Measurements from ENCODE around the gene OVOL3. TPM values are rescaled to one million over a fixed set of nuclear protein-coding genes. Genes with fewer than 3 reads are reported as not detected.

The OVOL3 gene
- total and polyA plus RNA-seq, 4 donors, result not detected

DNA sequence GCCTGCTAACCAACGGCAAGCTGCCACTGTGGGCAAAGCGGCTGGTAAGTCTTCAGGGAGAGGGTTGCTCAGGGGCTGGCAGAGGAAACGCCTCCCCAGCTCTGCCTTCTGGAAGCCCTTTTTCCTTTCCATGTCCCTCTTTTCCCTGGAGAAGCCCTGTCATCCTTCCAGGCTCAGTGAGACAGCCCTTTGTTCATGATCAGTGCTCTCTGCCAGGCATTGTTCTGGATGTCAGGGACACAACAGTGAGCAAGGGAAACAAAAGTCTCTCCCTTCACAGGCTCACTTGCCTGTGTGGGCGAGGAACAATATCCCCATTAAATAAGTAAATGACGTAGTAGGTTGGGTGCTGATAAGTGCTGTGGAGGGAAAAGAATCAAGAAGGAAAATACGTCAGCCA, 13.9 kb upstream of the OVOL3 start:
- no peak for TF ChIP-seq JUND (IDR thresholded peaks at IDR 0.05)
- no peak for TF ChIP-seq GABPA (IDR thresholded peaks at IDR 0.05 in 1 of 2, conservative IDR thresholded peaks at IDR 0.05 in 1 of 2)
- no peak for TF ChIP-seq NR2F2 (IDR thresholded peaks at IDR 0.05)
- TF ChIP-seq EGR1 (IDR thresholded peaks at IDR 0.05; ENCODE audit: low read depth in 2 of 2), result no peak
- no peak for TF ChIP-seq FOXA1 (IDR thresholded peaks at IDR 0.05)
- no peak for TF ChIP-seq TAF1 (conservative IDR thresholded peaks at IDR 0.05)
- TF ChIP-seq, protein P1, sequence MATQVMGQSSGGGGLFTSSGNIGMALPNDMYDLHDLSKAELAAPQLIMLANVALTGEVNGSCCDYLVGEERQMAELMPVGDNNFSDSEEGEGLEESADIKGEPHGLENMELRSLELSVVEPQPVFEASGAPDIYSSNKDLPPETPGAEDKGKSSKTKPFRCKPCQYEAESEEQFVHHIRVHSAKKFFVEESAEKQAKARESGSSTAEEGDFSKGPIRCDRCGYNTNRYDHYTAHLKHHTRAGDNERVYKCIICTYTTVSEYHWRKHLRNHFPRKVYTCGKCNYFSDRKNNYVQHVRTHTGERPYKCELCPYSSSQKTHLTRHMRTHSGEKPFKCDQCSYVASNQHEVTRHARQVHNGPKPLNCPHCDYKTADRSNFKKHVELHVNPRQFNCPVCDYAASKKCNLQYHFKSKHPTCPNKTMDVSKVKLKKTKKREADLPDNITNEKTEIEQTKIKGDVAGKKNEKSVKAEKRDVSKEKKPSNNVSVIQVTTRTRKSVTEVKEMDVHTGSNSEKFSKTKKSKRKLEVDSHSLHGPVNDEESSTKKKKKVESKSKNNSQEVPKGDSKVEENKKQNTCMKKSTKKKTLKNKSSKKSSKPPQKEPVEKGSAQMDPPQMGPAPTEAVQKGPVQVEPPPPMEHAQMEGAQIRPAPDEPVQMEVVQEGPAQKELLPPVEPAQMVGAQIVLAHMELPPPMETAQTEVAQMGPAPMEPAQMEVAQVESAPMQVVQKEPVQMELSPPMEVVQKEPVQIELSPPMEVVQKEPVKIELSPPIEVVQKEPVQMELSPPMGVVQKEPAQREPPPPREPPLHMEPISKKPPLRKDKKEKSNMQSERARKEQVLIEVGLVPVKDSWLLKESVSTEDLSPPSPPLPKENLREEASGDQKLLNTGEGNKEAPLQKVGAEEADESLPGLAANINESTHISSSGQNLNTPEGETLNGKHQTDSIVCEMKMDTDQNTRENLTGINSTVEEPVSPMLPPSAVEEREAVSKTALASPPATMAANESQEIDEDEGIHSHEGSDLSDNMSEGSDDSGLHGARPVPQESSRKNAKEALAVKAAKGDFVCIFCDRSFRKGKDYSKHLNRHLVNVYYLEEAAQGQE (IDR thresholded peaks at IDR 0.05), result no peak
- no peak for TF ChIP-seq YY1 (IDR thresholded peaks at IDR 0.05)
- TF ChIP-seq RAD21 (IDR thresholded peaks at IDR 0.05), result no peak
- TF ChIP-seq HNF4G (IDR thresholded peaks at IDR 0.05), result no peak
- TF ChIP-seq, protein P2, sequence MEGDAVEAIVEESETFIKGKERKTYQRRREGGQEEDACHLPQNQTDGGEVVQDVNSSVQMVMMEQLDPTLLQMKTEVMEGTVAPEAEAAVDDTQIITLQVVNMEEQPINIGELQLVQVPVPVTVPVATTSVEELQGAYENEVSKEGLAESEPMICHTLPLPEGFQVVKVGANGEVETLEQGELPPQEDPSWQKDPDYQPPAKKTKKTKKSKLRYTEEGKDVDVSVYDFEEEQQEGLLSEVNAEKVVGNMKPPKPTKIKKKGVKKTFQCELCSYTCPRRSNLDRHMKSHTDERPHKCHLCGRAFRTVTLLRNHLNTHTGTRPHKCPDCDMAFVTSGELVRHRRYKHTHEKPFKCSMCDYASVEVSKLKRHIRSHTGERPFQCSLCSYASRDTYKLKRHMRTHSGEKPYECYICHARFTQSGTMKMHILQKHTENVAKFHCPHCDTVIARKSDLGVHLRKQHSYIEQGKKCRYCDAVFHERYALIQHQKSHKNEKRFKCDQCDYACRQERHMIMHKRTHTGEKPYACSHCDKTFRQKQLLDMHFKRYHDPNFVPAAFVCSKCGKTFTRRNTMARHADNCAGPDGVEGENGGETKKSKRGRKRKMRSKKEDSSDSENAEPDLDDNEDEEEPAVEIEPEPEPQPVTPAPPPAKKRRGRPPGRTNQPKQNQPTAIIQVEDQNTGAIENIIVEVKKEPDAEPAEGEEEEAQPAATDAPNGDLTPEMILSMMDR (IDR thresholded peaks at IDR 0.05; ENCODE audit: low read depth, low read length, missing input control), result no peak
- TF ChIP-seq, protein P3, sequence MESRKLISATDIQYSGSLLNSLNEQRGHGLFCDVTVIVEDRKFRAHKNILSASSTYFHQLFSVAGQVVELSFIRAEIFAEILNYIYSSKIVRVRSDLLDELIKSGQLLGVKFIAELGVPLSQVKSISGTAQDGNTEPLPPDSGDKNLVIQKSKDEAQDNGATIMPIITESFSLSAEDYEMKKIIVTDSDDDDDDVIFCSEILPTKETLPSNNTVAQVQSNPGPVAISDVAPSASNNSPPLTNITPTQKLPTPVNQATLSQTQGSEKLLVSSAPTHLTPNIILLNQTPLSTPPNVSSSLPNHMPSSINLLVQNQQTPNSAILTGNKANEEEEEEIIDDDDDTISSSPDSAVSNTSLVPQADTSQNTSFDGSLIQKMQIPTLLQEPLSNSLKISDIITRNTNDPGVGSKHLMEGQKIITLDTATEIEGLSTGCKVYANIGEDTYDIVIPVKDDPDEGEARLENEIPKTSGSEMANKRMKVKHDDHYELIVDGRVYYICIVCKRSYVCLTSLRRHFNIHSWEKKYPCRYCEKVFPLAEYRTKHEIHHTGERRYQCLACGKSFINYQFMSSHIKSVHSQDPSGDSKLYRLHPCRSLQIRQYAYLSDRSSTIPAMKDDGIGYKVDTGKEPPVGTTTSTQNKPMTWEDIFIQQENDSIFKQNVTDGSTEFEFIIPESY (IDR thresholded peaks at IDR 0.05), result no peak
- TF ChIP-seq, protein P4, sequence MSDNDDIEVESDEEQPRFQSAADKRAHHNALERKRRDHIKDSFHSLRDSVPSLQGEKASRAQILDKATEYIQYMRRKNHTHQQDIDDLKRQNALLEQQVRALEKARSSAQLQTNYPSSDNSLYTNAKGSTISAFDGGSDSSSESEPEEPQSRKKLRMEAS (IDR thresholded peaks at IDR 0.05), result no peak
- no peak for TF ChIP-seq FOXA2 (IDR thresholded peaks at IDR 0.05)
- no peak for TF ChIP-seq HNF4A (conservative IDR thresholded peaks at IDR 0.05)
- no peak for TF ChIP-seq RXRA (IDR thresholded peaks at IDR 0.05)
- no peak for TF ChIP-seq SP1 (IDR thresholded peaks at IDR 0.05)
- TF ChIP-seq, protein P5, sequence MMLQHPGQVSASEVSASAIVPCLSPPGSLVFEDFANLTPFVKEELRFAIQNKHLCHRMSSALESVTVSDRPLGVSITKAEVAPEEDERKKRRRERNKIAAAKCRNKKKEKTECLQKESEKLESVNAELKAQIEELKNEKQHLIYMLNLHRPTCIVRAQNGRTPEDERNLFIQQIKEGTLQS (IDR thresholded peaks at IDR 0.05), result no peak
- Histone ChIP-seq H3K27me3 (ENCODE audit: control insufficient read depth in 4 of 4, insufficient read depth in 4 of 4, low read length in 3 of 4) (no peaks in the 10 kb centered on the region), H3K36me3 (ENCODE audit: control insufficient read depth in 4 of 4, insufficient read depth in 3 of 4, low read depth in 1 of 4, low read length in 3 of 4) (no peaks in the 10 kb centered on the region), H3K4me3 (ENCODE audit: low read depth in 1 of 3, low read length in 3 of 3) (no peak overlapping the region), H3K9me3 (ENCODE audit: control insufficient read depth in 4 of 4, low read length in 3 of 4) (no peaks in the 10 kb centered on the region), H3K27ac (ENCODE audit: low read depth in 1 of 2, low read length in 2 of 2) (no peak overlapping the region), H3K9ac (ENCODE audit: low read depth in 1 of 2, low read length in 2 of 2) (no peak overlapping the region), H3K4me1 (ENCODE audit: control insufficient read depth in 4 of 4, insufficient read depth in 4 of 4, low read length in 3 of 4) (no peaks in the 10 kb centered on the region)
- no peak for DNase-seq (ENCODE audit: low spot score)
- WGBS, result 94% methylated on average over 6 of the region's 6 CpGs
